ENCODE measurements around the gene TMEM98. TPM values are rescaled to one million over a fixed set of nuclear protein-coding genes. Genes with fewer than 3 reads are reported as not detected.

TMEM98 gene
- total and polyA plus RNA-seq, 9 of the 15 experiments (the other 6 are each of a cell fraction or from before 2014, with no cell fraction given), result 33.5 to 164 (median 84.7) TPM

- TF ChIP-seq SMARCC2 (IDR thresholded peaks at IDR 0.05; ENCODE audit: low read depth), result no peak
- TF ChIP-seq, protein P1, sequence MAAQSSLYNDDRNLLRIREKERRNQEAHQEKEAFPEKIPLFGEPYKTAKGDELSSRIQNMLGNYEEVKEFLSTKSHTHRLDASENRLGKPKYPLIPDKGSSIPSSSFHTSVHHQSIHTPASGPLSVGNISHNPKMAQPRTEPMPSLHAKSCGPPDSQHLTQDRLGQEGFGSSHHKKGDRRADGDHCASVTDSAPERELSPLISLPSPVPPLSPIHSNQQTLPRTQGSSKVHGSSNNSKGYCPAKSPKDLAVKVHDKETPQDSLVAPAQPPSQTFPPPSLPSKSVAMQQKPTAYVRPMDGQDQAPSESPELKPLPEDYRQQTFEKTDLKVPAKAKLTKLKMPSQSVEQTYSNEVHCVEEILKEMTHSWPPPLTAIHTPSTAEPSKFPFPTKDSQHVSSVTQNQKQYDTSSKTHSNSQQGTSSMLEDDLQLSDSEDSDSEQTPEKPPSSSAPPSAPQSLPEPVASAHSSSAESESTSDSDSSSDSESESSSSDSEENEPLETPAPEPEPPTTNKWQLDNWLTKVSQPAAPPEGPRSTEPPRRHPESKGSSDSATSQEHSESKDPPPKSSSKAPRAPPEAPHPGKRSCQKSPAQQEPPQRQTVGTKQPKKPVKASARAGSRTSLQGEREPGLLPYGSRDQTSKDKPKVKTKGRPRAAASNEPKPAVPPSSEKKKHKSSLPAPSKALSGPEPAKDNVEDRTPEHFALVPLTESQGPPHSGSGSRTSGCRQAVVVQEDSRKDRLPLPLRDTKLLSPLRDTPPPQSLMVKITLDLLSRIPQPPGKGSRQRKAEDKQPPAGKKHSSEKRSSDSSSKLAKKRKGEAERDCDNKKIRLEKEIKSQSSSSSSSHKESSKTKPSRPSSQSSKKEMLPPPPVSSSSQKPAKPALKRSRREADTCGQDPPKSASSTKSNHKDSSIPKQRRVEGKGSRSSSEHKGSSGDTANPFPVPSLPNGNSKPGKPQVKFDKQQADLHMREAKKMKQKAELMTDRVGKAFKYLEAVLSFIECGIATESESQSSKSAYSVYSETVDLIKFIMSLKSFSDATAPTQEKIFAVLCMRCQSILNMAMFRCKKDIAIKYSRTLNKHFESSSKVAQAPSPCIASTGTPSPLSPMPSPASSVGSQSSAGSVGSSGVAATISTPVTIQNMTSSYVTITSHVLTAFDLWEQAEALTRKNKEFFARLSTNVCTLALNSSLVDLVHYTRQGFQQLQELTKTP (IDR thresholded peaks at IDR 0.05; ENCODE audit: low read depth in 1 of 2, partially characterized antibody in 2 of 2), result peak in 1 of 2 experiments; percentile 35
- TF ChIP-seq NRF1 (conservative IDR thresholded peaks at IDR 0.05 in 1 of 2, IDR thresholded peaks at IDR 0.05 in 1 of 2), result no peak
- TF ChIP-seq MAFF (IDR thresholded peaks at IDR 0.05; ENCODE audit: low read length), result peak; percentile 4; the same call in 1 of the 2 replicates
- TF ChIP-seq TEAD1 (CRISPR knock-in tag; IDR thresholded peaks at IDR 0.05), result no peak
- peak; percentile 69 for TF ChIP-seq RB1 (IDR thresholded peaks at IDR 0.05; ENCODE audit: low read depth)
- no peak for TF ChIP-seq PRMT5 (CRISPR knock-in tag; IDR thresholded peaks at IDR 0.05)
- no peak for TF ChIP-seq GTF2A2 (tag; IDR thresholded peaks at IDR 0.05)
- TF ChIP-seq, protein P2, sequence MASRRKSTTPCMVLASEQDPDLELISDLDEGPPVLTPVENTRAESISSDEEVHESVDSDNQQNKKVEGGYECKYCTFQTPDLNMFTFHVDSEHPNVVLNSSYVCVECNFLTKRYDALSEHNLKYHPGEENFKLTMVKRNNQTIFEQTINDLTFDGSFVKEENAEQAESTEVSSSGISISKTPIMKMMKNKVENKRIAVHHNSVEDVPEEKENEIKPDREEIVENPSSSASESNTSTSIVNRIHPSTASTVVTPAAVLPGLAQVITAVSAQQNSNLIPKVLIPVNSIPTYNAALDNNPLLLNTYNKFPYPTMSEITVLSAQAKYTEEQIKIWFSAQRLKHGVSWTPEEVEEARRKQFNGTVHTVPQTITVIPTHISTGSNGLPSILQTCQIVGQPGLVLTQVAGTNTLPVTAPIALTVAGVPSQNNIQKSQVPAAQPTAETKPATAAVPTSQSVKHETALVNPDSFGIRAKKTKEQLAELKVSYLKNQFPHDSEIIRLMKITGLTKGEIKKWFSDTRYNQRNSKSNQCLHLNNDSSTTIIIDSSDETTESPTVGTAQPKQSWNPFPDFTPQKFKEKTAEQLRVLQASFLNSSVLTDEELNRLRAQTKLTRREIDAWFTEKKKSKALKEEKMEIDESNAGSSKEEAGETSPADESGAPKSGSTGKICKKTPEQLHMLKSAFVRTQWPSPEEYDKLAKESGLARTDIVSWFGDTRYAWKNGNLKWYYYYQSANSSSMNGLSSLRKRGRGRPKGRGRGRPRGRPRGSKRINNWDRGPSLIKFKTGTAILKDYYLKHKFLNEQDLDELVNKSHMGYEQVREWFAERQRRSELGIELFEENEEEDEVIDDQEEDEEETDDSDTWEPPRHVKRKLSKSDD (conservative IDR thresholded peaks at IDR 0.05; ENCODE audit: low read length), result no peak
- no peak; the same call in 1 of the 2 replicates for TF ChIP-seq NCOA1 (IDR thresholded peaks at IDR 0.05; ENCODE audit: low read depth)
- no peak for TF ChIP-seq ZNF780A (CRISPR knock-in tag; IDR thresholded peaks at IDR 0.05)
- TF ChIP-seq KLF13 (tag; IDR thresholded peaks at IDR 0.05; ENCODE audit: borderline replicate concordance, low read depth), result no peak
- no peak for TF ChIP-seq YY1 (IDR thresholded peaks at IDR 0.05; ENCODE audit: borderline replicate concordance in 1 of 3, control insufficient read depth in 1 of 3, extremely low read depth in 1 of 3, insufficient read depth in 3 of 3, insufficient read length in 1 of 3, insufficient replicate concordance in 2 of 3, low read depth in 1 of 3, low read length in 2 of 3)
- no peak for TF ChIP-seq WHSC1 (IDR thresholded peaks at IDR 0.05; ENCODE audit: low read length)
- no peak for TF ChIP-seq HDAC1 (IDR thresholded peaks at IDR 0.05)
- TF ChIP-seq ESRRA (IDR thresholded peaks at IDR 0.05; ENCODE audit: borderline replicate concordance, low read depth), result no peak; the same call in 1 of the 2 replicates
- TF ChIP-seq ATF7 (IDR thresholded peaks at IDR 0.05), result 0 out of 2 replicates have a peak, but pooled peaks have one; percentile 39
- peak; percentile 43; the same call in 1 of the 2 replicates for TF ChIP-seq DMBX1 (CRISPR knock-in tag; IDR thresholded peaks at IDR 0.05; ENCODE audit: borderline replicate concordance)
- TF ChIP-seq, protein P3, sequence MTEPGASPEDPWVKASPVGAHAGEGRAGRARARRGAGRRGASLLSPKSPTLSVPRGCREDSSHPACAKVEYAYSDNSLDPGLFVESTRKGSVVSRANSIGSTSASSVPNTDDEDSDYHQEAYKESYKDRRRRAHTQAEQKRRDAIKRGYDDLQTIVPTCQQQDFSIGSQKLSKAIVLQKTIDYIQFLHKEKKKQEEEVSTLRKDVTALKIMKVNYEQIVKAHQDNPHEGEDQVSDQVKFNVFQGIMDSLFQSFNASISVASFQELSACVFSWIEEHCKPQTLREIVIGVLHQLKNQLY (CRISPR knock-in tag; conservative IDR thresholded peaks at IDR 0.05), result no peak
These were observed 18.1 kb upstream of the TMEM98 start (continued) for GRCh38 chr17:32909787-32910369.

All from K562 (cell line).